ENCODE measurements around the gene RPL29. TPM values are rescaled to one million over a fixed set of nuclear protein-coding genes. Genes with fewer than 3 reads are reported as not detected.

Gene RPL29
- total and polyA plus RNA-seq, 2 of the 8 experiments (the other 6 are each of a cell fraction or from before 2014, with no cell fraction given) = 1,467 to 2,660 TPM

GRCh38 chr3:52023860-52024764, 28.4 kb upstream of the RPL29 start:
- Histone ChIP-seq H3K4me1 (replicated peaks in 1 of 4; ENCODE audit: control insufficient read depth in 3 of 4, insufficient read depth in 4 of 4, low read length in 3 of 4) (peaks cover 0 to 5% (median 2%) of the 10 kb centered on the region in 4 experiments; a peak in 3 of 7 replicates), H3K27ac (ENCODE audit: low read depth, low read length) (no peak overlapping the region), H3K4ac (replicated peaks; ENCODE audit: insufficient read length, low read depth, low read length) (no peak overlapping the region), H2BK15ac (ENCODE audit: low read length) (no peak overlapping the region), H3K18ac (ENCODE audit: extremely low read depth, low read length) (no peak overlapping the region), H2AFZ (ENCODE audit: low read length) (no peak overlapping the region), H3K23ac (ENCODE audit: insufficient read length) (no peak overlapping the region), H2BK120ac (replicated peaks; ENCODE audit: low read depth, low read length) (no peak overlapping the region), H3K9ac (replicated peaks in 1 of 4; ENCODE audit: extremely low read depth in 1 of 4, low read depth in 3 of 4, low read length in 3 of 4) (no peak overlapping the region), H3K9me3 (ENCODE audit: insufficient read depth in 2 of 2, low read depth in 1 of 2, low read length in 1 of 2) (no peaks in the 10 kb centered on the region), H4K20me1 (replicated peaks in 1 of 2; ENCODE audit: control insufficient read depth in 1 of 2, insufficient read depth in 2 of 2, low read length in 2 of 2) (no peaks in the 10 kb centered on the region), H3K4me2 (ENCODE audit: insufficient read depth in 1 of 2, low read depth in 2 of 2, low read length in 2 of 2) (no peak overlapping the region), H3K23me2 (ENCODE audit: low read depth, low read length) (peaks cover 1% of the 10 kb centered on the region; the same call in 1 of the 2 replicates), H2AK5ac (ENCODE audit: low read depth, low read length) (no peak overlapping the region), H4K8ac (ENCODE audit: extremely low read depth, insufficient read depth, low read length) (no peak overlapping the region; the same call in 1 of the 2 replicates), H3K56ac (replicated peaks; ENCODE audit: insufficient read length, low read depth, low read length) (no peak overlapping the region), H2BK12ac (ENCODE audit: low read depth, low read length) (no peak overlapping the region), H4K5ac (ENCODE audit: insufficient read length, low read depth, low read length) (no peak overlapping the region), H2BK5ac (ENCODE audit: low read depth, low read length) (no peak overlapping the region), H4K91ac (replicated peaks; ENCODE audit: insufficient read length, low read length) (no peak overlapping the region), H3K14ac (ENCODE audit: insufficient read length) (no peak overlapping the region), H2BK20ac (ENCODE audit: low read length) (no peak overlapping the region), H3K4me3 (ENCODE audit: extremely low read depth in 1 of 4, insufficient read depth in 2 of 4, low read depth in 3 of 4, low read length in 4 of 4) (no peak overlapping the region), H3K36me3 (ENCODE audit: control insufficient read depth in 2 of 4, insufficient read depth in 4 of 4, low read length in 3 of 4) (no peaks in the 10 kb centered on the region), H3K79me1 (ENCODE audit: low read depth, low read length) (no peaks in the 10 kb centered on the region), H3K27me3 (replicated peaks in 1 of 4; ENCODE audit: control insufficient read depth in 3 of 4, extremely low read depth in 1 of 4, insufficient read depth in 3 of 4, low read length in 3 of 4) (no peaks in the 10 kb centered on the region), H3K79me2 (ENCODE audit: control insufficient read depth in 1 of 2, insufficient read depth in 2 of 2, low read length in 2 of 2) (no peaks in the 10 kb centered on the region)
- ChIA-PET POLR2A (ENCODE audit: partially characterized antibody) (interaction anchor here (2.2 kb wide), 1 partner anchor 12 kb away, joined by 6 read pairs; no protein-coding TSS in a partner anchor), CTCF (ENCODE audit: partially characterized antibody) (interaction anchor here (1.0 to 24.7 kb wide), 10 partner anchors 7 to 108 kb away, joined by 3 to 984 read pairs (median 10); partner anchors contain the start of gene DUSP7)
- TF ChIP-seq SIX5 (IDR thresholded peaks at IDR 0.05; ENCODE audit: low read depth, low read length) (no peak), KDM4A (IDR thresholded peaks at IDR 0.05; ENCODE audit: low read depth, low read length, severe bottlenecking) (no peak)
- FAIRE-seq (no peak), DNase-seq (ENCODE audit: low read depth in 1 of 2, low spot score in 2 of 2) (no peak)
- WGBS, 2 experiments (ENCODE audit: extremely low coverage in 1 of 2, insufficient coverage in 1 of 2, insufficient read length in 1 of 2, insufficient replicate concordance in 2 of 2, low coverage in 1 of 2, low lambda C conversion rate in 2 of 2, missing lambda C conversion rate in 1 of 2) = 79% methylated on average over 8 of the region's 8 CpGs; no CpG with 5 or more reads in 1 of the 2 experiments
